Measurements from ENCODE around the gene POU2F3.

The POU2F3 gene

GRCh38 chr11:120285256-120285655 lies 45.3 kb downstream of the POU2F3 start:
- peak; percentile 63 for DNase-seq

GRCh38 chr11:120288021-120288420 lies 48.1 kb downstream of the POU2F3 start:
- no peak for DNase-seq

- DNase-seq, result no peak
Observed at GRCh38 chr11:120289426-120289825, 49.5 kb downstream of the POU2F3 start.

GRCh38 chr11:120290956-120291355 lies 51.0 kb downstream of the POU2F3 start:
- no peak for DNase-seq

- DNase-seq, result no peak
Observed at GRCh38 chr11:120293038-120293800, 53.3 kb downstream of the POU2F3 start.

- DNase-seq, result no peak
Observed at GRCh38 chr11:120294096-120294495, 54.2 kb downstream of the POU2F3 start.

- DNase-seq, result no peak
Observed at GRCh38 chr11:120295099-120295498, 55.2 kb downstream of the POU2F3 start.

GRCh38 chr11:120296554-120296953 lies 56.6 kb downstream of the POU2F3 start:
- DNase-seq, result no peak

- no peak for DNase-seq
Observed at GRCh38 chr11:120298461-120298860, 58.5 kb downstream of the POU2F3 start.

GRCh38 chr11:120302001-120302805 lies 62.3 kb downstream of the POU2F3 start:
- DNase-seq, result no peak

- peak; percentile 65 for DNase-seq
Observed at GRCh38 chr11:120303004-120303637, 63.2 kb downstream of the POU2F3 start.

GRCh38 chr11:120304526-120304925 lies 64.6 kb downstream of the POU2F3 start:
- DNase-seq, result no peak

- no peak for DNase-seq
Observed at GRCh38 chr11:120305286-120305685, 65.3 kb downstream of the POU2F3 start.

GRCh38 chr11:120306519-120307242 lies 66.7 kb downstream of the POU2F3 start:
- peak; percentile 95 for DNase-seq

- DNase-seq, result no peak
Observed at GRCh38 chr11:120307476-120307875, 67.5 kb downstream of the POU2F3 start.

- no peak for DNase-seq
Observed at GRCh38 chr11:120308081-120308480, 68.1 kb downstream of the POU2F3 start.

GRCh38 chr11:120310870-120311269 lies 70.9 kb downstream of the POU2F3 start:
- DNase-seq, result no peak

GRCh38 chr11:120314861-120315260 lies 74.9 kb downstream of the POU2F3 start:
- DNase-seq, result no peak

GRCh38 chr11:120316880-120317688 lies 77.1 kb downstream of the POU2F3 start:
- DNase-seq, result peak; percentile 61

- DNase-seq, result no peak
Observed at GRCh38 chr11:120317689-120318480, 77.9 kb downstream of the POU2F3 start.

GRCh38 chr11:120318906-120319305 lies 79.0 kb downstream of the POU2F3 start:
- DNase-seq, result no peak

All from fibroblast of skin of scalp (primary cell).